HepG2 (cell line): Measurements from ENCODE around the gene ALDH3A1. TPM values are rescaled to one million over a fixed set of nuclear protein-coding genes. Genes with fewer than 3 reads are reported as not detected.

Experiments used
- ERF ChIP-seq: IDR thresholded peaks from 2 replicates; pipeline ENCODE4 v1.6.1; 2018; ENCODE audit warnings: missing biosample characterization, missing genetic modification reagents
- ESRRA ChIP-seq: sonication (generic); formaldehyde crosslinking; IDR thresholded peaks from 2 replicates; pipeline ENCODE4 v1.5.1; 2020; ENCODE audit warnings: mild to moderate bottlenecking, low read depth, missing genetic modification reagents
- GMEB1 ChIP-seq: sonication (generic); formaldehyde crosslinking; IDR thresholded peaks from 2 replicates; pipeline ENCODE4 v1.5.1; 2020; ENCODE audit warnings: missing genetic modification reagents, mild to moderate bottlenecking, borderline replicate concordance
- HNF4A ChIP-seq: sonication (generic); formaldehyde crosslinking; IDR thresholded peaks from 2 replicates; pipeline ENCODE4 v1.4.0; 2020; ENCODE audit warnings: missing genetic modification reagents
- PAXIP1 ChIP-seq: sonication (generic); formaldehyde crosslinking; conservative IDR thresholded peaks from 2 replicates; pipeline ENCODE4 v1.4.0; 2020; ENCODE audit warnings: mild to moderate bottlenecking, missing genetic modification reagents, moderate library complexity
- SAP130 ChIP-seq: IDR thresholded peaks from 2 replicates; pipeline ENCODE4 v1.6.1; 2016; ENCODE audit warnings: low read depth
- SOX13 ChIP-seq, 3 experiments: fragments of 450-650 bp in 1 of 3; sonication (generic) in 1 of 3; formaldehyde crosslinking in 1 of 3; IDR thresholded peaks in 2 of 3; conservative IDR thresholded peaks in 1 of 3; 2 replicates each; pipeline versions ENCODE4 v1.5.0 to v1.6.1; 2016 to 2020; ENCODE audit warnings: antibody characterized with exemption in 1 of 3, mild to moderate bottlenecking in 1 of 3, missing compliant biosample characterization in 1 of 3, missing genetic modification reagents in 1 of 3, moderate library complexity in 1 of 3
- ZBTB33 ChIP-seq: sonication (generic); formaldehyde crosslinking; IDR thresholded peaks from 2 replicates; pipeline ENCODE4 v1.4.0; 2020; ENCODE audit warnings: missing genetic modification reagents
- ZFP37 ChIP-seq: sonication (generic); formaldehyde crosslinking; IDR thresholded peaks from 2 replicates; pipeline ENCODE4 v1.4.0; 2020; ENCODE audit warnings: missing genetic modification reagents, borderline replicate concordance
- ZFP91 ChIP-seq: sonication (generic); formaldehyde crosslinking; IDR thresholded peaks from 2 replicates; pipeline ENCODE4 v1.9.0; 2022; ENCODE audit warnings: missing genetic modification reagents, mild to moderate bottlenecking, borderline replicate concordance
- ZNF569 ChIP-seq: sonication (generic); formaldehyde crosslinking; IDR thresholded peaks from 2 replicates; pipeline ENCODE4 v1.5.0; 2020; ENCODE audit warnings: mild to moderate bottlenecking, missing genetic modification reagents, moderate library complexity, borderline replicate concordance
- ZNF597 ChIP-seq: sonication (generic); formaldehyde crosslinking; IDR thresholded peaks from 2 replicates; pipeline ENCODE4 v1.5.0; 2020; ENCODE audit warnings: missing genetic modification reagents
- ZNF710 ChIP-seq: sonication (generic); formaldehyde crosslinking; IDR thresholded peaks from 2 replicates; pipeline ENCODE4 v1.5.0; 2020; ENCODE audit warnings: mild to moderate bottlenecking, missing genetic modification reagents, borderline replicate concordance
- polyA plus RNA-seq, 8 experiments: library from polyadenylated mRNA; depleted of rRNA in 3 of 8; stranded (reverse) in 7 of 8; unstranded in 1 of 8; fragments of >200 nt; fragmentation: Illumina TruSeq in 4 of 8; extraction: Trizol in 4 of 8; gene quantifications; 2 replicates each; pipeline versions ENCODE4 v1.2.1 to v1.2.3, GENCODE V29; 2011 to 2016; ENCODE audit warnings: low read depth in 4 of 8, missing spikeins in 1 of 8, mixed read lengths in 1 of 8; ENCODE audit not compliant: insufficient read depth in 1 of 8
- total RNA-seq, 5 experiments: library from RNA; depleted of rRNA; stranded (reverse); fragments of >200 nt; fragmentation: Illumina TruSeq; extraction: Trizol; gene quantifications; 2 replicates each; pipeline ENCODE4 v1.2.3, GENCODE V29; 2016; ENCODE audit warnings: low read depth in 1 of 5

ALDH3A1 gene
- total and polyA plus RNA-seq, 2 of the 13 experiments (the other 11 are each of a cell fraction or from before 2014, with no cell fraction given): 0.07 to 0.62 TPM

- TF ChIP-seq ZNF597 (CRISPR knock-in tag): no peak
- TF ChIP-seq GMEB1: no peak
- no peak for TF ChIP-seq ERF
- peak; percentile 50; the same call in 1 of the 2 replicates for TF ChIP-seq HNF4A
- 0 out of 2 replicates have a peak, but pooled peaks have one; percentile 35 for TF ChIP-seq ZNF710
- peak; percentile 23; the same call in 1 of the 2 replicates for TF ChIP-seq ZFP91 (CRISPR knock-in tag)
- no peak for TF ChIP-seq ZFP37 (CRISPR knock-in tag)
- no peak for TF ChIP-seq ZNF569 (CRISPR knock-in tag)
- no peak for TF ChIP-seq ESRRA (CRISPR knock-in tag)
- TF ChIP-seq PAXIP1 (CRISPR knock-in tag): 0 out of 2 replicates have a peak, but pooled peaks have one; percentile 29
- no peak for TF ChIP-seq SAP130 (CRISPR knock-in tag)
- no peak for TF ChIP-seq SOX13 (IDR thresholded peaks at IDR 0.05)
- peak in 1 of 2 experiments; percentile 62; a peak in 2 of 4 replicates for TF ChIP-seq SOX13 (CRISPR knock-in tag; conservative IDR thresholded peaks at IDR 0.05 in 1 of 2, IDR thresholded peaks at IDR 0.05 in 1 of 2)
- no peak for TF ChIP-seq ZBTB33
Observed at GRCh38 chr17:19747829-19748806, at the start of gene ALDH3A1 (continued).
